Keratinocyte (primary cell): ENCODE results near the gene MAPKAPK3. TPM values are rescaled to one million over a fixed set of nuclear protein-coding genes. Genes with fewer than 3 reads are reported as not detected.

Experiments
- DNase-seq: peaks from one replicate; pipeline ENCODE4 v3.0.0-alpha.2; 2011; ENCODE audit warnings: low read depth, missing footprints, low spot score
- FAIRE-seq: peaks from 2 replicates; lab custom pipeline; 2011; peaks lifted over from hg19 to GRCh38; lab: Jason Lieb, UNC
- H2AFZ ChIP-seq: 2 replicates; pipeline ENCODE4 v1.6.0; 2012; ENCODE audit warnings: low read length, control low read depth, inconsistent platforms; ENCODE audit not compliant: control insufficient read depth
- H3K27ac ChIP-seq: 2 replicates; pipeline ENCODE4 v1.5.1; 2011; ENCODE audit warnings: low read length; ENCODE audit not compliant: control insufficient read depth, insufficient read depth
- H3K27me3 ChIP-seq: 3 replicates; pipeline ENCODE4 v1.6.0; 2011; ENCODE audit warnings: low read length; ENCODE audit not compliant: control insufficient read depth, insufficient read depth; ENCODE audit errors: extremely low read depth
- H3K36me3 ChIP-seq, 2 experiments: 2 replicates in 1 of 2; 3 replicates in 1 of 2; pipeline ENCODE4 v1.5.1; 2011; ENCODE audit warnings: low read length in 2 of 2, mild to moderate bottlenecking in 1 of 2; ENCODE audit not compliant: control insufficient read depth in 2 of 2, insufficient read depth in 2 of 2; ENCODE audit errors: extremely low read depth in 1 of 2
- H3K4me1 ChIP-seq: 3 replicates; pipeline ENCODE4 v1.5.1; 2011; ENCODE audit warnings: low read length; ENCODE audit not compliant: control insufficient read depth, insufficient read depth; ENCODE audit errors: extremely low read depth
- H3K4me2 ChIP-seq: 3 replicates; pipeline ENCODE4 v1.6.0; 2011; ENCODE audit warnings: low read depth, low read length; ENCODE audit not compliant: control insufficient read depth, insufficient read depth; ENCODE audit errors: extremely low read depth
- H3K4me3 ChIP-seq, 3 experiments: fragments of 200-600 bp in 1 of 3; sonication (generic) in 1 of 3; 2 replicates in 2 of 3; 3 replicates in 1 of 3; pipeline ENCODE4 v1.5.1; 2011 to 2016; ENCODE audit warnings: low read length in 3 of 3, mild to moderate bottlenecking in 3 of 3, control low read depth in 2 of 3, inconsistent platforms in 1 of 3, low read depth in 1 of 3, mixed read lengths in 1 of 3, mixed run types in 1 of 3, moderate library complexity in 1 of 3; ENCODE audit not compliant: control insufficient read depth in 2 of 3, insufficient read depth in 2 of 3; ENCODE audit errors: extremely low read depth in 1 of 3
- H3K79me2 ChIP-seq: 2 replicates; pipeline ENCODE4 v1.6.0; 2012; ENCODE audit warnings: low read length; ENCODE audit not compliant: control insufficient read depth, insufficient read depth
- H3K9ac ChIP-seq: 3 replicates; pipeline ENCODE4 v1.6.0; 2011; ENCODE audit warnings: low read length; ENCODE audit not compliant: control insufficient read depth, insufficient read depth; ENCODE audit errors: extremely low read depth
- H3K9me1 ChIP-seq: 3 replicates; pipeline ENCODE4 v1.6.0; 2011; ENCODE audit warnings: low read length; ENCODE audit not compliant: control insufficient read depth, insufficient read depth; ENCODE audit errors: extremely low read depth
- H3K9me3 ChIP-seq: 2 replicates; pipeline ENCODE4 v1.5.1; 2012; ENCODE audit warnings: low read depth, low read length; ENCODE audit not compliant: control insufficient read depth
- H4K20me1 ChIP-seq: 3 replicates; pipeline ENCODE4 v1.6.0; 2011; ENCODE audit warnings: low read length; ENCODE audit not compliant: control insufficient read depth, insufficient read depth; ENCODE audit errors: extremely low read depth
- CTCF ChIP-seq, 3 experiments: IDR thresholded peaks in 1 of 3; conservative IDR thresholded peaks in 1 of 3; optimal IDR thresholded peaks in 1 of 3; 2 replicates in 2 of 3; 3 replicates in 1 of 3; pipeline versions ENCODE3 to v1.5.1; 2011; ENCODE audit warnings: low read length in 3 of 3, mild to moderate bottlenecking in 3 of 3, moderate library complexity in 2 of 3, control low read depth in 1 of 3, inconsistent platforms in 1 of 3; ENCODE audit not compliant: insufficient read depth in 2 of 3; ENCODE audit errors: extremely low read depth in 1 of 3
- EZH2 ChIP-seq: IDR thresholded peaks from one replicate; pipeline ENCODE4 v1.6.1; 2012; ENCODE audit warnings: inconsistent platforms, mild to moderate bottlenecking, low read length, moderate library complexity
- dilution Hi-C: fragments of 300-500 bp; cut with MboI; formaldehyde crosslinking; loops from one replicate; pipeline ENCODE4 v1.7.0; 2020; ENCODE audit warnings: low sequenced_read_pairs; ENCODE audit not compliant: extremely low pct_ligation_motif_present
- polyA plus RNA-seq, 5 experiments: library from polyadenylated mRNA; depleted of rRNA in 3 of 5; stranded (reverse) in 3 of 5; stranded (forward) in 1 of 5; unstranded in 1 of 5; fragments of >200 nt; gene quantifications; 1 replicate in 1 of 5; 2 replicates in 3 of 5; 3 replicates in 1 of 5; pipeline versions ENCODE4 v1.2.1 to v1.2.3, GENCODE V29; 2011 to 2012; ENCODE audit warnings: missing spikeins in 2 of 5, low read depth in 1 of 5, low replicate concordance in 1 of 5

MAPKAPK3 gene
- polyA plus RNA-seq, 1 donor (not counting 4 experiments of a cell fraction or from before 2014, with no cell fraction given): 134 TPM

- H4K20me1 ChIP-seq: no peaks in the 10 kb centered on the region
- H3K9me3 ChIP-seq: no peaks in the 10 kb centered on the region
- no peak overlapping the region for H3K9ac ChIP-seq
- no peak overlapping the region for H3K4me2 ChIP-seq
- no peaks in the 10 kb centered on the region for H3K9me1 ChIP-seq
- no peaks in the 10 kb centered on the region for H3K79me2 ChIP-seq
- TF ChIP-seq CTCF (optimal IDR thresholded peaks at IDR 0.05 in 1 of 3, IDR thresholded peaks at IDR 0.05 in 1 of 3, conservative IDR thresholded peaks at IDR 0.05 in 1 of 3; ENCODE audit: extremely low read depth in 1 of 3, insufficient read depth in 2 of 3, low read length in 3 of 3) (no peak), EZH2 (no peak)
- FAIRE-seq (no peak), DNase-seq (no peak)
- no peak overlapping the region for H3K4me3 ChIP-seq
- H3K4me1 ChIP-seq: no peaks in the 10 kb centered on the region
- H3K36me3 ChIP-seq: peaks cover 23 to 34% of the 10 kb centered on the region in 2 experiments
- no peaks in the 10 kb centered on the region for H3K27me3 ChIP-seq
- H2AFZ ChIP-seq: no peak overlapping the region
- dilution Hi-C loops: no loop called here
- H3K27ac ChIP-seq: no peak overlapping the region
Observed at GRCh38 chr3:50649451-50649931, 32.5 kb downstream of the MAPKAPK3 start.

GRCh38 chr3:50650018-50650417 is 33.1 kb downstream of the MAPKAPK3 start:
- dilution Hi-C loops: no loop called here
- no peaks in the 10 kb centered on the region for H3K9me1 ChIP-seq
- H3K4me1 ChIP-seq: peaks cover under 1% of the 10 kb centered on the region
- H4K20me1 ChIP-seq: no peaks in the 10 kb centered on the region
- H3K79me2 ChIP-seq: no peaks in the 10 kb centered on the region
- TF ChIP-seq CTCF (optimal IDR thresholded peaks at IDR 0.05 in 1 of 3, IDR thresholded peaks at IDR 0.05 in 1 of 3, conservative IDR thresholded peaks at IDR 0.05 in 1 of 3; ENCODE audit: extremely low read depth in 1 of 3, insufficient read depth in 2 of 3, low read length in 3 of 3) (no peak), EZH2 (no peak)
- no peak overlapping the region for H3K9ac ChIP-seq
- H3K9me3 ChIP-seq: no peaks in the 10 kb centered on the region
- no peak overlapping the region for H3K4me2 ChIP-seq
- H3K4me3 ChIP-seq: no peak overlapping the region
- no peak overlapping the region for H3K27ac ChIP-seq
- DNase-seq (no peak), FAIRE-seq (no peak)
- H3K36me3 ChIP-seq: peaks cover 20 to 30% of the 10 kb centered on the region in 2 experiments
- no peaks in the 10 kb centered on the region for H3K27me3 ChIP-seq
- H2AFZ ChIP-seq: no peak overlapping the region
